GM12872 (cell line): Measurements from ENCODE around the gene GNA14.

Experiments
- CTCF ChIP-seq: IDR thresholded peaks from 3 replicates; pipeline ENCODE4 v1.5.1; 2011; ENCODE audit warnings: low read depth, mild to moderate bottlenecking, low read length, moderate library complexity; ENCODE audit not compliant: insufficient read depth

The GNA14 gene

GRCh38 chr9:77648234-77649108 is at the start of gene GNA14:
Gene GNA14 (minus strand): TSS chr9:77648322. CDS start chr9:77647793, 529 bp downstream.
- no peak for TF ChIP-seq CTCF

- TF ChIP-seq CTCF, result no peak
Observed at GRCh38 chr9:77697238-77697984, 49.3 kb upstream of the GNA14 start.

GRCh38 chr9:77680581-77680980 is 32.5 kb upstream of the GNA14 start:
- TF ChIP-seq CTCF, result no peak

- no peak for TF ChIP-seq CTCF
Observed at GRCh38 chr9:77679661-77680368, 31.7 kb upstream of the GNA14 start.

- no peak for TF ChIP-seq CTCF
Observed at GRCh38 chr9:77679088-77679487, 31.0 kb upstream of the GNA14 start.

- no peak for TF ChIP-seq CTCF
Observed at GRCh38 chr9:77677957-77678535, 29.9 kb upstream of the GNA14 start.

- TF ChIP-seq CTCF, result no peak
Observed at GRCh38 chr9:77677397-77677796, 29.3 kb upstream of the GNA14 start.
